ENCODE data around the gene BDNF. TPM values are rescaled to one million over a fixed set of nuclear protein-coding genes. Genes with fewer than 3 reads are reported as not detected.

BDNF gene
- total and polyA plus RNA-seq, 2 donors (not counting 3 experiments of a cell fraction or from before 2014, with no cell fraction given) = 3.1 to 3.6 TPM

DNA sequence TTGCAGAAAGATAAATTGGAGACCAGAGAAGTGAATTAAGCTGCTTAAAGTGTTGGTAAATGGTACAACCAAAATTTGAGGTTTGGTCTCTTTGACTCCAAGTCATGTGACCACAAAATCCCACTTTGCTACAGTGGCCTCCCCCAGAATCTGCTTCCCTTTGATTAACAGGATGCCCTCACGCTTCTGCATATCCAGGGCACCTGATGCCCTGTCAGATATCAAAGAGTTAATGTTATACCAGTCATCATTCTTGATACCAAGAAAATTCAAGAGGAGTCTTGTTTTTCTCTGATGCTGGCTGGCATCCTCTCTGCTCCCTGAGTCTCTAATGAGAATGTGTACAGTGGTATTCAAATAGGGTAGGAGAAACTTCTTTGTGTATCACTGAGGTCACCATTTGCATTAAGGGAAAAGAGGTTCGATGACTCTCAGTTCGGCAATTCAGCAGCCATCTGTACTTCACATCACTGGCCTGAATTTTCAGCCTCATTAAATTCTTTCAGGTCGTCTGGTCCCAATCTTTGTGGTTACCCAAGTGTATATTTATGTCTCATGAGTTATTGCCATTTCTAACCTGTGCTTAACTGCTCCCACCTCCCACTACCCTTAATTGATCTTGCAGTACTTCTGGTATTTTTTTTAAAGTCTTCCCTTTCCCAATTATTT, 73.9 kb downstream of the BDNF start:
- Histone ChIP-seq H3K79me2 (ENCODE audit: control insufficient read depth, insufficient read depth, low read length) (no peaks in the 10 kb centered on the region), H3K4me3 (replicated peaks in 1 of 3; ENCODE audit: insufficient read depth in 1 of 3, low read depth in 1 of 3, low read length in 3 of 3) (no peak overlapping the region), H3K9me1 (replicated peaks; ENCODE audit: control insufficient read depth, extremely low read depth, insufficient read depth, low read length) (no peaks in the 10 kb centered on the region), H3K4me2 (ENCODE audit: insufficient read depth, low read length) (no peak overlapping the region), H3K27ac (ENCODE audit: insufficient read depth, low read depth, low read length) (no peak overlapping the region), H4K20me1 (replicated peaks; ENCODE audit: control insufficient read depth, extremely low read depth, insufficient read depth, low read length) (no peaks in the 10 kb centered on the region), H3K4me1 (ENCODE audit: control insufficient read depth, extremely low read depth, insufficient read depth, low read length) (no peaks in the 10 kb centered on the region), H3K27me3 (ENCODE audit: control insufficient read depth in 2 of 2, insufficient read depth in 2 of 2, low read length in 2 of 2) (peaks cover 0 to 3% of the 10 kb centered on the region in 2 experiments), H3K9me3 (replicated peaks; ENCODE audit: control insufficient read depth, insufficient read depth, low read length) (no peaks in the 10 kb centered on the region), H2AFZ (ENCODE audit: low read depth, low read length) (no peak overlapping the region), H3K36me3 (ENCODE audit: control insufficient read depth in 2 of 2, extremely low read depth in 1 of 2, insufficient read depth in 2 of 2, low read length in 2 of 2) (no peaks in the 10 kb centered on the region), H3K9ac (replicated peaks; ENCODE audit: extremely low read depth, insufficient read depth, low read length) (no peak overlapping the region)
- intact Hi-C loops (cut with micrococcal nuclease) (no loop called here), dilution Hi-C loops (cut with MboI; ENCODE audit: extremely low pct_ligation_motif_present, low sequenced_read_pairs) (no loop called here)
- no peak for DNase-seq (ENCODE audit: low read depth, low spot score)
- FAIRE-seq = no peak
- no TSS peak for BruUV-seq (replicated peaks)
- ChIA-PET CTCF (interaction anchor here (1.2 kb wide), 1 partner anchor 12 kb away, joined by 3 read pairs; no protein-coding TSS in a partner anchor), POLR2A (no interaction called here)
- TF ChIP-seq, protein P1, sequence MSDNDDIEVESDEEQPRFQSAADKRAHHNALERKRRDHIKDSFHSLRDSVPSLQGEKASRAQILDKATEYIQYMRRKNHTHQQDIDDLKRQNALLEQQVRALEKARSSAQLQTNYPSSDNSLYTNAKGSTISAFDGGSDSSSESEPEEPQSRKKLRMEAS (IDR thresholded peaks at IDR 0.05; ENCODE audit: insufficient read depth, insufficient read length) = no peak
- no peak for TF ChIP-seq POLR2AphosphoS5 (IDR thresholded peaks at IDR 0.05; ENCODE audit: insufficient read depth, low read depth, low read length)
- TF ChIP-seq, protein P2, sequence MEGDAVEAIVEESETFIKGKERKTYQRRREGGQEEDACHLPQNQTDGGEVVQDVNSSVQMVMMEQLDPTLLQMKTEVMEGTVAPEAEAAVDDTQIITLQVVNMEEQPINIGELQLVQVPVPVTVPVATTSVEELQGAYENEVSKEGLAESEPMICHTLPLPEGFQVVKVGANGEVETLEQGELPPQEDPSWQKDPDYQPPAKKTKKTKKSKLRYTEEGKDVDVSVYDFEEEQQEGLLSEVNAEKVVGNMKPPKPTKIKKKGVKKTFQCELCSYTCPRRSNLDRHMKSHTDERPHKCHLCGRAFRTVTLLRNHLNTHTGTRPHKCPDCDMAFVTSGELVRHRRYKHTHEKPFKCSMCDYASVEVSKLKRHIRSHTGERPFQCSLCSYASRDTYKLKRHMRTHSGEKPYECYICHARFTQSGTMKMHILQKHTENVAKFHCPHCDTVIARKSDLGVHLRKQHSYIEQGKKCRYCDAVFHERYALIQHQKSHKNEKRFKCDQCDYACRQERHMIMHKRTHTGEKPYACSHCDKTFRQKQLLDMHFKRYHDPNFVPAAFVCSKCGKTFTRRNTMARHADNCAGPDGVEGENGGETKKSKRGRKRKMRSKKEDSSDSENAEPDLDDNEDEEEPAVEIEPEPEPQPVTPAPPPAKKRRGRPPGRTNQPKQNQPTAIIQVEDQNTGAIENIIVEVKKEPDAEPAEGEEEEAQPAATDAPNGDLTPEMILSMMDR (IDR thresholded peaks at IDR 0.05; ENCODE audit: extremely low read depth in 1 of 2, insufficient read depth in 1 of 2, low read depth in 1 of 2, low read length in 2 of 2) = no peak
- no peak for TF ChIP-seq JUN (IDR thresholded peaks at IDR 0.05; ENCODE audit: borderline replicate concordance, insufficient read depth, insufficient read length, low read depth)
- no peak for TF ChIP-seq POLR2A (IDR thresholded peaks at IDR 0.05; ENCODE audit: low read depth, low read length)
- TF ChIP-seq GATA2 (IDR thresholded peaks at IDR 0.05; ENCODE audit: insufficient read depth, insufficient read length, low read depth, low read length) = no peak
- TF ChIP-seq EZH2 (IDR thresholded peaks at IDR 0.05; ENCODE audit: borderline replicate concordance, low read depth, low read length, severe bottlenecking) = no peak
- TF ChIP-seq FOS (IDR thresholded peaks at IDR 0.05; ENCODE audit: borderline replicate concordance, insufficient read depth, low read length) = no peak
- TF ChIP-seq MYC (IDR thresholded peaks at IDR 0.05; ENCODE audit: low read depth, low read length) = no peak

Measured in endothelial cell of umbilical vein (primary cell).